Activated CD8-positive, alpha-beta T cell treated with anti-CD3 and anti-CD28 coated beads for 36 hours (primary cell): ENCODE results near the gene TMCO4. TPM values are rescaled to one million over a fixed set of nuclear protein-coding genes. Genes with fewer than 3 reads are reported as not detected.

Experiments
- ATAC-seq: fragments of 200-7000 bp; cut with Tn5 transposase; one replicate; pipeline ENCODE4 v1.10.0; 2021; ENCODE audit warnings: mild to moderate bottlenecking, moderate library complexity
- CTCF ChIA-PET: fragments of 350-600 bp; sonication (Branson Sonifier 250); formaldehyde crosslinking; loops from one replicate; lab custom pipeline; 2021; ENCODE audit warnings: antibody characterized with exemption; lab: Charles Lee
- POLR2A ChIA-PET: fragments of 350-600 bp; sonication (Branson Sonifier 250); formaldehyde crosslinking; loops from one replicate; lab custom pipeline; 2021; ENCODE audit warnings: antibody characterized with exemption; lab: Charles Lee
- DNase-seq: peaks from one replicate; pipeline ENCODE4 v3.0.0-alpha.2; 2020
- H3K27ac Mint-ChIP-seq: one replicate; pipeline ENCODE4 v1.8.0; 2021; ENCODE audit warnings: mild to moderate bottlenecking, mixed read lengths
- H3K27me3 Mint-ChIP-seq: one replicate; pipeline ENCODE4 v1.8.0; 2021; ENCODE audit warnings: mixed read lengths
- H3K36me3 Mint-ChIP-seq: one replicate; pipeline ENCODE4 v1.8.0; 2021; ENCODE audit warnings: low read depth, mixed read lengths
- H3K4me1 Mint-ChIP-seq: one replicate; pipeline ENCODE4 v1.8.0; 2021; ENCODE audit warnings: low read depth, mixed read lengths
- H3K4me3 Mint-ChIP-seq: one replicate; pipeline ENCODE4 v1.8.0; 2021; ENCODE audit warnings: mild to moderate bottlenecking, moderate library complexity, mixed read lengths
- H3K9me3 Mint-ChIP-seq: one replicate; pipeline ENCODE4 v1.8.0; 2021; ENCODE audit warnings: mixed read lengths
- intact Hi-C: fragments of 100-400 bp; cut with micrococcal nuclease; formaldehyde crosslinking; loops from one replicate; pipeline ENCODE4 v1.10.0; 2022
- total RNA-seq, 2 experiments: library from RNA; stranded (reverse); gene quantifications; one replicate each; pipeline ENCODE4 v1.2.3, GENCODE V29; 2021
- TF ChIP-seq, protein P1 (sequence below): fragments of 200-600 bp; IDR thresholded peaks from one replicate; pipeline ENCODE4 v1.8.0; 2022; ENCODE audit warnings: antibody characterized with exemption, mild to moderate bottlenecking

The TMCO4 gene
- total RNA-seq, 2 experiments from 2014 or later = 10.8 to 13.2 TPM

DNA sequence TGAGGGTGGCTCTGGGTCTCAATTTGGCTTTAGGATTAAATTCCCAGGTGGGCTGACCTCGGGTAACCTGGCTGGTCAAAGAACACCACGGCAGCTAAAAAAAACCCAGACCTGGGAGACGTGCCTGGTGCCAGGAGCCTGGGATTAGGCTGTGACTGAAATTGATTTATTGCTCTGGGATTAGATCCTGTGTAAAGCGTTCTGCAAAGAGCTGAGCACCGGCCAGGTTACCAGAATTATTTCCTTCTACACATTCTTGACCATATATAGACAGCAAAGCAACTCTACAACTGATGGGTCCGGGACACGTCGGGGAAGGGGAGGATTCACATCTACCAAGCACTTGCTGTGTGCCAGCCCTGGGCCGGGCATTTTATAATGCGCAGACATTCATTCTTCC is 45.2 kb downstream of the TMCO4 start:
- Mint-ChIP-seq H3K9me3 (no peaks in the 10 kb centered on the region), H3K4me3 (no peak overlapping the region), H3K27ac (no peak overlapping the region), H3K27me3 (no peaks in the 10 kb centered on the region), H3K4me1 (no peaks in the 10 kb centered on the region), H3K36me3 (peaks cover 16% of the 10 kb centered on the region)
- POLR2A ChIA-PET = no interaction called here
- intact Hi-C loops = no loop called here
- DNase-seq (no peak), ATAC-seq (no peak)
- TF ChIP-seq, protein P1, sequence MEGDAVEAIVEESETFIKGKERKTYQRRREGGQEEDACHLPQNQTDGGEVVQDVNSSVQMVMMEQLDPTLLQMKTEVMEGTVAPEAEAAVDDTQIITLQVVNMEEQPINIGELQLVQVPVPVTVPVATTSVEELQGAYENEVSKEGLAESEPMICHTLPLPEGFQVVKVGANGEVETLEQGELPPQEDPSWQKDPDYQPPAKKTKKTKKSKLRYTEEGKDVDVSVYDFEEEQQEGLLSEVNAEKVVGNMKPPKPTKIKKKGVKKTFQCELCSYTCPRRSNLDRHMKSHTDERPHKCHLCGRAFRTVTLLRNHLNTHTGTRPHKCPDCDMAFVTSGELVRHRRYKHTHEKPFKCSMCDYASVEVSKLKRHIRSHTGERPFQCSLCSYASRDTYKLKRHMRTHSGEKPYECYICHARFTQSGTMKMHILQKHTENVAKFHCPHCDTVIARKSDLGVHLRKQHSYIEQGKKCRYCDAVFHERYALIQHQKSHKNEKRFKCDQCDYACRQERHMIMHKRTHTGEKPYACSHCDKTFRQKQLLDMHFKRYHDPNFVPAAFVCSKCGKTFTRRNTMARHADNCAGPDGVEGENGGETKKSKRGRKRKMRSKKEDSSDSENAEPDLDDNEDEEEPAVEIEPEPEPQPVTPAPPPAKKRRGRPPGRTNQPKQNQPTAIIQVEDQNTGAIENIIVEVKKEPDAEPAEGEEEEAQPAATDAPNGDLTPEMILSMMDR = no peak
- CTCF ChIA-PET = no interaction called here

DNA sequence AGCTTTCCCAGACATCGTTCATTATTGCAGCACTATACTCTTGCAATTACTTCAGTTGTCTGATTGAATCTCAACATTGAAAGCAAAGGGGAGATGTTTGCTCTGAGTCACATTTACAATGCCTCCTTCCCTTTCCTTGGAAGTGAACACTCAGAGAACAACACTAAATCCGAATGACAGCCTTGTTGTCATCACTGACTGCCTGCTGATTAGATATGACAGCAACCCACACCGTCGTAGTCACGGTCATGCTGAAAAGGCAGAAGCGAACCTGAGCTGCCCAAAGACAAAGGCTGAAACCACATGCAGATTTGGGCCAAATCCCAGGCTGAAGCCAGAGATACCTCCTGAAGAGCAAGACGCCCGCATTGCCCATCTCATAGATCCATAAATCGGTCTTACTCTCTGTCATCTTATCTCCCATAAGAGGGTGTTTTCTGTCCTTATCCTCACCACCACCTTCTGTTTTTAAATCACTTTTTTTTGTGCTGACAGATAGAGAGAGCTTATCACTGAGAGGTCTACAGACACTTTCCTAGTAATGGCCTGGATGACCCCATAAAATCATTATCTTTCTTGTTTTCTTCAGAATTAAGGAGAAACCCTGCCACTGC is 47.5 kb downstream of the TMCO4 start:
- H3K4me3 Mint-ChIP-seq = no peak overlapping the region
- TF ChIP-seq, protein P1 = no peak
- no peak overlapping the region for H3K27ac Mint-ChIP-seq
- ATAC-seq = no peak
- DNase-seq = no peak
- ChIA-PET POLR2A (no interaction called here), CTCF (interaction anchor here (1.7 kb wide), 1 partner anchor 9 kb away, joined by 3 read pairs; no protein-coding TSS in a partner anchor)
- H3K27me3 Mint-ChIP-seq = no peaks in the 10 kb centered on the region
- no peaks in the 10 kb centered on the region for H3K9me3 Mint-ChIP-seq
- intact Hi-C loops = no loop called here
- H3K4me1 Mint-ChIP-seq = no peaks in the 10 kb centered on the region
- H3K36me3 Mint-ChIP-seq = peaks cover 13% of the 10 kb centered on the region

DNA sequence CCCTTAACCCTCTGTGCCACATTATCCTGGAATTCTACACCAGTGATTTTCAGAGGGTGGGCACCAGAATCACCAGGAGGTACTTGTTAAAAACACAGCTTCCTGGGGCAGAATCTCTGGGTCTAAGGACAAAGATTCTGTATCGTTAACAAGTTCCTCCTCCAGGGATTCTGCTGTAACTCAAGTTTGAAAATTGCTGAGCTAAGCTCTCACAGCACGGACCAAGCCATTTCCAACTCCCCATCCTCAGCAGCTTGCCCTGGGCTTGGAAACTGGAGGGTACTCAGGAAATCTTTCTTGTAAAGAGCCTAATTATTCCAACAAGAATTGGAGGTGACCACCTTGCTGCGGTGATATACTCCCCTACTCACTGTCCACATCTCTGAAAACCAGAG is 48.8 kb downstream of the TMCO4 start:
- peaks cover 18% of the 10 kb centered on the region for H3K36me3 Mint-ChIP-seq
- CTCF ChIA-PET = interaction anchor here (1.3 to 1.7 kb wide), 2 partner anchors 11 to 35 kb away, joined by 3 read pairs; no protein-coding TSS in a partner anchor
- H3K4me3 Mint-ChIP-seq = no peak overlapping the region
- H3K27ac Mint-ChIP-seq = no peak overlapping the region
- H3K27me3 Mint-ChIP-seq = no peaks in the 10 kb centered on the region
- H3K4me1 Mint-ChIP-seq = no peaks in the 10 kb centered on the region
- intact Hi-C loops = no loop called here
- POLR2A ChIA-PET = interaction anchor here (0.9 kb wide), 1 partner anchor 504 kb away, joined by 3 read pairs; no protein-coding TSS in a partner anchor
- H3K9me3 Mint-ChIP-seq = no peaks in the 10 kb centered on the region
- no peak for ATAC-seq
- TF ChIP-seq, protein P1 = no peak
- DNase-seq = no peak

DNA sequence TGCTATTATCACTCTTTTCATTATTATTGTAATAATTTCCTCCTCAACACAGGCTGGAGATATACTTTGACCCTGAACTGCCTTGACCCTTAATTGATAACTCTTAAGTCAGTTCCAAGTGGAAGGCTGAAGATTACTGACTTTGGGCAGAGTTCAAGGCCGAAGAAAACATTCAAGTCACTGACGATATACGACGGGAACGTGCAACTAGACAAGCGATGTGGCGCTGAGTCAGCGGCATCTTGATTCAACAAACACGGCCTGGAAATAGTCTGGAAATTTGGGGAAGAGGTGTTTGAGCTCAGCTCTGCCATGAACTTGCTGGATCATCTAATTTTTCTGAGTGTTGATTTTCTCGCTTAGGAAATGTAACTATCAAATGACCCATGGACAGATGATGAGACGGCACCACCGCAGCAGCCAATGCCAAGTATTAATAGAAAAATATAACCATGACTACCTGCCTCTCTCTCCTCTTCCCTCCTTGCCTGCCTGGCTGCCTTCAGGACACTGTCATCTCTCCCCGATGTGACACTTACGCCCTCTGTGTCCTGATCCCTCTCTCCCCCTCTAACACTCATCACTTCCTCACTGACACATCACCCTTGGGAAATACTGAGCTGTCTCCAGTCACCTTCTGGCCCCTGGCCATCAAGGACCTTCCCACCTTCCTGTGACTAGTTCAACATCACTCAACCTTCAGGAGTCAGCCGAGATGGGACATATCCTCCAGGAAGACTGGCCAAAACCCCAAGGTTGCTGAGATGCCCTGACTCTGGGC is 49.4 kb downstream of the TMCO4 start:
- no peaks in the 10 kb centered on the region for H3K27me3 Mint-ChIP-seq
- CTCF ChIA-PET = interaction anchor here (1.3 to 1.7 kb wide), 3 partner anchors 11 to 35 kb away, joined by 3 to 5 read pairs (median 3); no protein-coding TSS in a partner anchor

More for the DNA sequence above, 49.4 kb downstream of the TMCO4 start:
- DNase-seq (no peak), ATAC-seq (no peak)
- Mint-ChIP-seq H3K4me1 (no peaks in the 10 kb centered on the region), H3K4me3 (no peak overlapping the region), H3K9me3 (no peaks in the 10 kb centered on the region), H3K27ac (no peak overlapping the region), H3K36me3 (peaks cover 19% of the 10 kb centered on the region)
- POLR2A ChIA-PET = interaction anchor here (0.9 kb wide), 1 partner anchor 504 kb away, joined by 3 read pairs; no protein-coding TSS in a partner anchor
- intact Hi-C loops = no loop called here
- TF ChIP-seq, protein P1 = no peak
